DND-41 (cell line): ENCODE results near the gene ETV5.

Experiments
- ATAC-seq: fragments of 200-7000 bp; cut with Tn5 transposase; 3 replicates; pipeline ENCODE4 v1.9.1; 2021; ENCODE audit warnings: low read depth; ENCODE audit not compliant: insufficient read depth
- DNase-seq: peaks from one replicate; pipeline ENCODE4 v3.0.0-alpha.2; 2020
- H2AFZ ChIP-seq: 2 replicates; pipeline ENCODE4 v1.6.0; 2012; ENCODE audit warnings: low read depth, low read length
- H3K27ac ChIP-seq: 2 replicates; pipeline ENCODE4 v1.5.1; 2012; ENCODE audit warnings: low read length, inconsistent platforms
- H3K27me3 ChIP-seq: fragments of 200-600 bp; sonication (generic); 2 replicates; pipeline ENCODE4 v1.6.0; 2012; ENCODE audit warnings: low read length, mild to moderate bottlenecking, inconsistent platforms; ENCODE audit not compliant: insufficient read depth, poor library complexity
- H3K36me3 ChIP-seq: 2 replicates; pipeline ENCODE4 v1.5.1; 2012; ENCODE audit warnings: low read length, inconsistent platforms; ENCODE audit not compliant: insufficient read depth
- H3K4me1 ChIP-seq: 2 replicates; pipeline ENCODE4 v1.5.1; 2012; ENCODE audit warnings: mild to moderate bottlenecking, low read length; ENCODE audit not compliant: insufficient read depth
- H3K4me2 ChIP-seq: 2 replicates; pipeline ENCODE4 v1.6.0; 2012; ENCODE audit warnings: mild to moderate bottlenecking, moderate library complexity, low read length, inconsistent platforms; ENCODE audit not compliant: insufficient read depth
- H3K4me3 ChIP-seq, 2 experiments: fragments of 200-600 bp in 1 of 2; shearing (Covaris generic) in 1 of 2; 2 replicates each; pipeline ENCODE4 v1.5.1; 2012 to 2016; ENCODE audit warnings: inconsistent platforms in 2 of 2, low read length in 2 of 2, mild to moderate bottlenecking in 2 of 2, low read depth in 1 of 2, moderate library complexity in 1 of 2
- H3K79me2 ChIP-seq: 2 replicates; pipeline ENCODE4 v1.6.0; 2012; ENCODE audit warnings: low read length, inconsistent platforms; ENCODE audit not compliant: insufficient read depth
- H3K9ac ChIP-seq: 2 replicates; pipeline ENCODE4 v1.6.0; 2012; ENCODE audit warnings: low read depth, mild to moderate bottlenecking, inconsistent platforms, low read length, moderate library complexity
- H3K9me3 ChIP-seq: 2 replicates; pipeline ENCODE4 v1.5.1; 2012; ENCODE audit warnings: low read length, moderate library complexity, mild to moderate bottlenecking, inconsistent platforms; ENCODE audit not compliant: insufficient read depth, severe bottlenecking
- H4K20me1 ChIP-seq: 2 replicates; pipeline ENCODE4 v1.6.0; 2012; ENCODE audit warnings: low read length; ENCODE audit not compliant: insufficient read depth
- EZH2 ChIP-seq: IDR thresholded peaks from 3 replicates; pipeline ENCODE4 v1.6.1; 2012; ENCODE audit warnings: borderline replicate concordance, low read depth, mild to moderate bottlenecking, moderate library complexity, low read length, inconsistent platforms; ENCODE audit not compliant: severe bottlenecking
- TF ChIP-seq, protein P1 (sequence below): IDR thresholded peaks from 2 replicates; pipeline ENCODE4 v1.5.1; 2012; ENCODE audit warnings: borderline replicate concordance, low read length, moderate library complexity, mild to moderate bottlenecking; ENCODE audit not compliant: poor library complexity, severe bottlenecking; ENCODE audit errors: extremely low read depth

The ETV5 gene

DNA sequence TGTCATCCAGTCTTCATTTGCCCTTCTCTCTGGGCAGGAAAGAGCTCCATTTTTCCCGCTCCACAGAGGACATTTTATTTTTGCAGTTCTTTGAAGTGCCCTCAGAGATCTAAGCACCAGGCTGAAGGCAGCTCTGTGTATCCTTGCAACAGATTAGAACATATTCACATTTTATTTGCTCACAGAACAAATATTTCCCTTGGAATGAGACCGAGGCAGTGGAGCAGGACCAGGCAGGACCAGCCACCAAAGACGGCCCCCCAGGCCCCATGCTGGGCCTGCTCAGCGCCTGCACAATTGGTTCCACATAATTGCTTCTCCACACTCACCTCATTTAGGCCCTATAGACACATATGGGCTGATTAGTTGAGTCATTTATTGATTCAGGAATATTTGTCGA, 15.7 kb upstream of the ETV5 start:
- no peak for TF ChIP-seq EZH2
- TF ChIP-seq, protein P1, sequence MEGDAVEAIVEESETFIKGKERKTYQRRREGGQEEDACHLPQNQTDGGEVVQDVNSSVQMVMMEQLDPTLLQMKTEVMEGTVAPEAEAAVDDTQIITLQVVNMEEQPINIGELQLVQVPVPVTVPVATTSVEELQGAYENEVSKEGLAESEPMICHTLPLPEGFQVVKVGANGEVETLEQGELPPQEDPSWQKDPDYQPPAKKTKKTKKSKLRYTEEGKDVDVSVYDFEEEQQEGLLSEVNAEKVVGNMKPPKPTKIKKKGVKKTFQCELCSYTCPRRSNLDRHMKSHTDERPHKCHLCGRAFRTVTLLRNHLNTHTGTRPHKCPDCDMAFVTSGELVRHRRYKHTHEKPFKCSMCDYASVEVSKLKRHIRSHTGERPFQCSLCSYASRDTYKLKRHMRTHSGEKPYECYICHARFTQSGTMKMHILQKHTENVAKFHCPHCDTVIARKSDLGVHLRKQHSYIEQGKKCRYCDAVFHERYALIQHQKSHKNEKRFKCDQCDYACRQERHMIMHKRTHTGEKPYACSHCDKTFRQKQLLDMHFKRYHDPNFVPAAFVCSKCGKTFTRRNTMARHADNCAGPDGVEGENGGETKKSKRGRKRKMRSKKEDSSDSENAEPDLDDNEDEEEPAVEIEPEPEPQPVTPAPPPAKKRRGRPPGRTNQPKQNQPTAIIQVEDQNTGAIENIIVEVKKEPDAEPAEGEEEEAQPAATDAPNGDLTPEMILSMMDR, result no peak
- H2AFZ ChIP-seq, result no peak overlapping the region
- DNase-seq (no peak), ATAC-seq (no peak)
- H3K4me1 ChIP-seq, result no peaks in the 10 kb centered on the region
- H3K27ac ChIP-seq, result no peak overlapping the region
- H4K20me1 ChIP-seq, result no peaks in the 10 kb centered on the region
- no peaks in the 10 kb centered on the region for H3K79me2 ChIP-seq
- H3K27me3 ChIP-seq, result peaks cover 20% of the 10 kb centered on the region
- no peak overlapping the region for H3K4me3 ChIP-seq
- no peaks in the 10 kb centered on the region for H3K36me3 ChIP-seq
- H3K9me3 ChIP-seq, result no peaks in the 10 kb centered on the region
- H3K4me2 ChIP-seq, result no peak overlapping the region
- no peak overlapping the region for H3K9ac ChIP-seq

DNA sequence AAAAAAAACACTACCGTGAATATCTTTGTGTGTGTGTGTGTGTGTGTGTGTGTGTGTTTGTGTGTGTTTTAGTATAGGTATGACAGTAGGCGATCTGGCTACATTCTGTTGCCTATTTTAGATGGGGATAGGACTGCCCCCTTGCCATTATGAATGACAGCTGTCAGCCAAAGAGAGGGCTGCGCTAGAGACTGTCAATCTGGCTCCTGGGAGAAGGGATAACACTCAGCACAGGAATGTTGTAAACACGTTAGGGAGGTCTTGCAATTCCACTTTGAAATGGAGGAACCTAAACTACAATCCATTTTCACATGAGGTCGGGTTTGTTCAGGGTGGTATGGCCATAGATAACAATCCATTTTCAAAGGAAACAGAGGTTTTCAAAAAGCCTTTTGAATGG, 14.1 kb upstream of the ETV5 start:
- Histone ChIP-seq H3K36me3 (no peaks in the 10 kb centered on the region), H4K20me1 (no peaks in the 10 kb centered on the region), H3K4me3 (no peak overlapping the region), H2AFZ (no peak overlapping the region), H3K27me3 (peaks cover 20% of the 10 kb centered on the region), H3K4me2 (no peak overlapping the region), H3K27ac (no peak overlapping the region), H3K9me3 (no peaks in the 10 kb centered on the region), H3K4me1 (no peaks in the 10 kb centered on the region), H3K9ac (no peak overlapping the region), H3K79me2 (no peaks in the 10 kb centered on the region)
- no peak for TF ChIP-seq EZH2
- TF ChIP-seq, protein P1, result no peak
- no peak for ATAC-seq
- no peak for DNase-seq

DNA sequence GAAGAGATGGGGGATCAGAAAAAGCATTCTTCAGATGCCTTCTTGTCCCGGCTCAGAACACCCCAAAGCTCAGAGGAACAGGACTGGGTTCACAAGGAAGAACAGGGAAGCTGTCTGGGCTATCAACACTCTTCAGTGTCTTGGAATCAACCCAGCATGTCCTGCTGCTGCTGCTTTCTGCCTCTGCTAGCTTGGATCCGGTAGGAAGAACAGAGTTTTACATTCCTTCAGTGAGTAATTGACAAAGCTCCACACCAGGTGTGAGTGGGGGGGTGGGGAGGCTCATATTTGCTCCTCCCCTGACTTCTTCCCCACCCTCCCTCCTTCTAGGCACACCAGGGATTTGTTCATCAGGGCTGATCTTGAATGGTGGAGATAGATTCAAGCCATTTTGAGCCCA, 13.1 kb upstream of the ETV5 start:
- no peak overlapping the region for H3K9ac ChIP-seq
- ATAC-seq, result no peak
- H2AFZ ChIP-seq, result no peak overlapping the region
- no peaks in the 10 kb centered on the region for H3K36me3 ChIP-seq
- no peak overlapping the region for H3K27ac ChIP-seq
- H3K27me3 ChIP-seq, result peaks cover 20% of the 10 kb centered on the region
- TF ChIP-seq, protein P1, result no peak
- TF ChIP-seq EZH2, result no peak
- H3K4me1 ChIP-seq, result no peaks in the 10 kb centered on the region
- H3K79me2 ChIP-seq, result no peaks in the 10 kb centered on the region
- no peaks in the 10 kb centered on the region for H3K9me3 ChIP-seq
- no peak overlapping the region for H3K4me2 ChIP-seq
- DNase-seq, result no peak
- no peaks in the 10 kb centered on the region for H4K20me1 ChIP-seq
- no peak overlapping the region for H3K4me3 ChIP-seq

DNA sequence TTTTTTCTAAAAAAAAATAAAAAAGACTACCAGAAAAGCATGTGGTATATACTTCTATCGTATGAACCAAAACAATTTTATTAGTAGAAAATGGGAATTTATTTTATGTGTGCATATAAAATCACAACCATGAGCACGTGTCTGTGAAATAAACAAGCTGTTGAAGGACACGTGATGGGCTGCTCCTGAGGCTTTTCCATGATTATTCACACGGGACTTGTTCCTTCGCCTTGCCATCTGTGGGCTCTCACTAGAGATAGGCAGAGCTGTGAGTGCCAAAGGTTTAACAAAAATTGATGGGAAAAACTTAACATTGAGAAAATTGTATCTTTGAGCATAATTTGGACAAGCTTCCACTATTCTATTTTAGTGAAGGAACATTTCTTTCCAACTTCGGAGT, 12.4 kb upstream of the ETV5 start:
- no peak for TF ChIP-seq EZH2
- TF ChIP-seq, protein P1, result no peak
- no peaks in the 10 kb centered on the region for H3K36me3 ChIP-seq
- H3K79me2 ChIP-seq, result no peaks in the 10 kb centered on the region
- H3K27ac ChIP-seq, result no peak overlapping the region
- H3K27me3 ChIP-seq, result peaks cover 20% of the 10 kb centered on the region
- H3K4me3 ChIP-seq, result no peak overlapping the region
- no peak for ATAC-seq
- no peak for DNase-seq
- H4K20me1 ChIP-seq, result no peaks in the 10 kb centered on the region
- no peak overlapping the region for H3K4me2 ChIP-seq
- no peak overlapping the region for H2AFZ ChIP-seq
- H3K4me1 ChIP-seq, result no peaks in the 10 kb centered on the region
- no peaks in the 10 kb centered on the region for H3K9me3 ChIP-seq
- no peak overlapping the region for H3K9ac ChIP-seq
